Activated gamma-delta T cell (primary cell): Measurements from ENCODE around the gene IGFALS.
"Not testable (repeated sequence)": the region's sequence is repeated elsewhere in the genome, so short reads cannot be mapped to it uniquely, and the experiment has no call there.

Experiments
- DNase-seq: peaks from one replicate; lab custom pipeline; 2025; lab: John Stamatoyannopoulos, UW

Gene IGFALS

DNA sequence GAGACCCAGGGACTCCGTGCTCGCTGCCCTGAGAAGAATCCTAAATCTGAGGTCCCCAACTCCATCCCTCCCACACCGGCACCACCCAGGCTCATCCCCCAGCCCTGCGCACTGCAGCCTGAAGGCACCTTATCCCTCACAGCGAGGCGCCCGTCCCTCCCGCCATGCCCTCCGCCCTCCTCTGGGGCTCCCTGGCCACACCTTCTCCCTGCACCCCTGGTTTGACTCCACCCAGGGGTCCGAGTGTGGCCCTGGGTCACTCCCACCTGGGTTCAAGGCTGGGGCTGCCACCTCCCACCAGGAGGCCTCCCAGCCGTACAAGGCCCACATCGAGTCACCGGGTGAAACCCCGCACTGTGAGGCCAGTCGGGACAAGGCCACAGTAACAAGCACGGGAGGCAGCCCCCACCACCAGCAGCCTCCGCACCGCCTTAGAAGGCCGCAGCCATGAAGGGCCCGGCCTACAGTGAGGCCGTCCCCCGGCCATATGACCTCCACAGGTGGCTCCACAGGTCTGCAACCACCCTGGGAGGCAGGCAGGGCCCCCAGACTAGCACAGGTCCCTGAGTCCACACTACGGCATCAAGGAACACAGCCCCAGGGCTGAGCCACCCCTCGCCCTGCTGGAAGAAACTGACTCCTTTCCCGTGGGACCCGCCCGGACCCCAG lies 24.8 kb upstream of the IGFALS start:
- no peak for DNase-seq

DNA sequence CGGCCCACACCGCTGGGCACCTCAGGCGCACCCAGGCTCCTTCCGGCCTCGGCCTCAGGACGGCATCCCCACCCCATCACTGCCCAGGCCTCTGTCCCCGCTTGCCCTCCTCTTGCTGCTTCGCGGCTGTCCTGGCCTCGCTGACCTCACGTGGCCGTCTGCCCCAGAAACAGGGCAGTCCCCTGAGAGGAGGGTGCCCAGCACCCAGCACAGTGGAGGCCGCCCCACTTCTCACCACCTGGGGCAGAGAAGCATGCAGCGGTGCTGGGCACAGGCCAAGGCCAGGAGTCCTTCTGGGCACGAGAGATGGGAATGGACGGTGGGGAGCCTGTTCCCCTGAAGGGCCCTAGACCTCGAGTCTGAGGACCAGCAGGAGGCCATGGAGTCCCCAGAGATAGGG lies 24.2 kb upstream of the IGFALS start:
- no peak for DNase-seq

DNA sequence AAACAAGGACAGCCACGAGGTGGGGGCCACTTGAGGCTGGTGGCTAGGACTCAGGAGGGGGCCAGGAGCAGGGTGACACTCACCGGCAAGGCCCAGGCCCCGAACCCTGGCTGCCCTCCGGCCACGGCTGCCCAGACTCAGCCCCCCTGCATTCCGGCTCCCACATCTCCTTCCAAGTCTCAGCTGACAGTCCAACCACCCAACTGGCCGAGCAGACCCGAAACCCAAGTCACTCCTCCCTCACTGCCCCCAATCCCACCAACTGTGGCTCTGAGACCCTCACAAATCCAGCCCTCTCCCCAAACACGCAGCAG lies 23.7 kb upstream of the IGFALS start:
- no peak for DNase-seq

DNA sequence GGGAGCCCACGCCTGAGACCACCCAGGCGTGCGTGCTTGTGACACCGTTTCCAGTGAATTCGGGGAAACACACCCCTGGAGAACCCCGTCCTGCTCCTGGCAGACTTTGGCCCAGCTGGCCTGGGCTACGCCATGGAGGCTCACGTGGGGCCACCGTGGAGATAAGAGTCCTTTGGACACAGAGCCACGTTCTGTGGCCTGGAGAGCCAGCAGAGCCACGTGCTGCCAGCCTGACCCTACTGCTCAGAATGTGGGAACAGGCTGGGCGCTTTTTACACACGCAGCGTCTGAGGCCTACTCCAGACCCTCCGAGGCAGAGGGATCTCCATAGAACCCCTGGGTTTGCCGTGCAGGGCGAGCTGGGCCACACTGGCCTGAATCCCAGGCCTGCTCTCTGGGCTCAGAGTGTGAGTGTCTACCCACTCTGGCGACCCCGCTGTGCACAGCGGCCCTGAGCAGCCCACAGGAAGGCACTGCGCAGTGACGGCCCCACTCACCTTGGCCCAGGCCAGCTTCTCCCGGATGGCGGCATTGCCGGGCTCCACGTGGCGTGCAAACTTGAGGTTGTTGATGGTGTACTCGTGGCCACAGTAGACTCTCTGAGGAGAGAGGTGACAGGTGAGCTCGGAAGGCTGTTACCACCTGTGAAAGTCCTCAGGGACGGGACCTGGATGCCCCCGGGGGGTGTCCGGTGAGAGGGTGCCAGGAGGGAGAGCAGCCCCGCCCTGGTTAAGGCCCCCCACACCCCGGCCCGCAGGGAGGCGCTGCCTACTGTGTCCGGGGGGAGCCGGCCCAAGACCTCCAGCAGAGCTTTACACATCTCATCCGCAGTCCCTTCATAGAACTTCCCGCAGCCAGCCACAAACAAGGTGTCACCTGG lies 23.1 kb upstream of the IGFALS start:
- no peak for DNase-seq

DNA sequence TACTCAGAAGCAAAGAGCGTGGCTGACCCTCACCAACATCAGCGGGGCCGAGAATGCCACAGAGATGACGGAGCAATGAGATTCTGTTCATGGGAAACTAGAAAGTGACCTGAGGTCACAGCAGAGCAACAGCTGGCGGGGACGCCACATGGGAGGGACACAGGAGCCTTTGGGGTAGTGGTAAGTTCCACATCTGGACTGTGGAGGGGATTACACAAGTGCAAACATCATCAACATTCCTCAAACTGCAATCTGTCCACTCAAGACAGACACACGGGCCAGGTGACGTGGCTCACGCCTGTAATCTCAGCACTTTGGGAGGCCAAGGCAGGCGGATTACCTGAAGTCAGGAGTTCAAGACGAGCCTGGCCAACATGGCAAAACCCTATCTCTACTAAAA lies 22.0 kb upstream of the IGFALS start:
- no peak for DNase-seq

DNA sequence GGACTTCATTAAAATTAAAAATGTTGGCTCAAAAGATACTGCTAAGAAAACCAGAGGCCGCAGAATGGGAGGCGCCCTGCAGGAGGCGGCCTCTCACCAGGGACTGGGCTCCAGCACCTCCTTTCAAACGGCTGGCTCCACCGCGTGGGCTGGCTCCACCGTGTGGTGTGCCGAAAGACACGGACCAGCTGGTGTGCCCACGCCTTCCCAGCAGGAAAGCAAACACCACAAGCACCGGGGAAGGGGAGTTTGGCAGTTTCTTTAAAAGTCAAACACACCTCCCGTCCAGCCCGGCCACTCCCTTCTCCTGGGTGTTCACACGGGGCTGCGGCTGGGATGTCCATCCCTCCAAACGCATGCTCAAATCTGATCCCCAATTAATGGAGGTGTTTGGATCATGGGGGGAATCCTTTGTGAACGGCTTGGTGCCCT lies 19.2 kb upstream of the IGFALS start:
- DNase-seq = no peak

DNA sequence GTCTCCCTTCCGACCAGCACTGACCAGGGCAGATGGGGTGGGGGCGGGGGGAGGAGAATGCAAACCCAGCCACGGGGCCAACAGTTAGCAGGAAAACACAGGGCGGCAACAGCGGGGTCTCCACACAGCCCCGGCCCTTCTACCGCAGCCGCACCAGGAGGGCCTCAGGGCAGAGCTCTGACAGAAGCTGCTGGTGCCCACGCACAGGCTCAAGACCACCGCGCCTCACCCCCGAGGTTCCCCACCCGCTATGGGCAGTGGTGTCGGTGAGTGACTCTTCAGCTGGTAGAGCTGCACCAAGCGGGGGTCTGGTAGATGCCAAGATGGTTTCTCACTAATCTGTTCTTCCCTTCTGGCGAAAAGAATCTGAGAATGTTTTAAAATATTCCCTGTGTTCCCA lies 17.0 kb upstream of the IGFALS start:
- no peak for DNase-seq

DNA sequence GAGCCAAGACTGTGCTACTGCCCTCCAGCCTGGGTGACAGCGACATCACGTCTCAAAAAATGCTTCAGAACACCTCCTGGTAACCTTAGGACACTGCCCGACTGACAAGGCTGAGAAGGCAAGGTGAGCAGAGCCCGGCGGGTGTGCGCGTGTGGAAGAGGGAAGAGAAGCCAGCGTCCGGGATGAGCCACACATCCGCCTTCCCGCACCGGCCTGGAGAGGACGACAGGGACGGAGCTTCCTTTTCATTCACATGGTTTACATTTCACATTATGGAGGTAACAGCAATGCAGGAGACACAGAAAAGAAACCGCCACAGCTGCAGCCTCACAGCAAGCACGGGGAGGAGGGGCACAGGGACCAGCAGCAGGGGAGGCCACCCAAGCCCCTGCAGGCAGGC lies 16.6 kb upstream of the IGFALS start:
- DNase-seq = no peak

DNA sequence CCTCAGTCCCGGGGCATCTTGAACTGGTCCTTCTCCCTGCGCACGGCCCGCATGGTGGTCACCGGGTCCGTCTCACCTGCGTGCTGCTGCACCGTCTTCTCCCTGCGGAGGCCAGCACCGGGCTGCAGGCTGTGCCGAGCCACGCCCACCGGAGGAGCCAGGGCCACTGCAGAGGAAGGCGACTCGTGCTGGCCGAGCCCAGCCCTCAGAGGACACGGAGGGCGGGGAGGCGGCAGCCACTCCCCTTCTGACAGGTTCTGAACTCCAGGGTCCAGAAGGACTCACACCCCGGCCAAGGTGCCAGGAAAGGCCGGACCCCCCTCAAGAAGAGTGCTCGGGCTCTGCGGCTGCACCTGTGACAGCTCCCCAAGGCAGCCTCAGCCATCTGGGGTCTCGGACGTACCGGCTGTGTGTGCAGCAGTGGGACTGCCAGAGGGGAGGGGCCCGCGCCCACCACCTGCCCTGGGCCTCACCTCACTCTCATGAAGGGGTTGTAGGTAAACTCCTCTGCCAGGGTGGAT lies 15.8 kb upstream of the IGFALS start:
- DNase-seq = no peak

DNA sequence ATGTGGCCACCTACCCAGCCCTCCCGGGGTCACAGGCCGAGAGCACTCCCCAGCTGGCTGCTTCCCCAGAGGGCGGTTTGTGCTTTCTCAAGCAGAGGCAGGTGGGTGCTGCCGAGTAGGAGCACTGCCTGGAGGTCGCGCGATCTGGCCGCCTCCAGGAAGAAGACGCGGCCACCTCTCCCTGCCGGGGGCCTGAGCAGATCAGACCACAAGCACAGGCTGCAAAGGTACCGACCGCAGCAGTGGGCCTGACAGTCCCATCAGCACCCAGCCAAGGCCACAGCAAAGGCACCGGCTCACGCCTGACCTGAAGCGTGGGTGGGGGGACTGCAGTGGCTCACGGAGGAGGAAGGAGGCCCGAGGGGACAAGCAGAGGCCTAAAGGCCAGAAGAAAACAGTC lies 15.2 kb upstream of the IGFALS start:
- no peak for DNase-seq

DNA sequence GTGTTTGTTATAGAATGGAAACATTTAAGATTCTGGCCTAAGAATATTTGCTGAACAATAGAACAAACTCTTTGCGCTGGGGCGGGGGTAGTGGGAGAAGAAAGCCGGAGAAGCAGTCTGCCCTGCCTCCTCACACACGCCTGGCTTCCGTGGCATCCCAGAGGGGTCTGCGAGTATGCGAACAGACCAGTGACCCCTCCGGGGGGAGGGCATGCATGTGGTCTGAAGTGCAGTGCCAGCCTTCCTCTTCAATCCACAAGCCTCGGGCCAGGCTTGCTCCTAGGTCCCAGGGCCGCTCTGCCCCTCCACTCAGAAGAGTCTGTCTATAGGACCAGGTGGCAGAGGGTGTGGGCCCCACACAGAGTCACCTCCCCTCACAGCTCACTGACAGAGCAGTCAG lies 14.1 kb upstream of the IGFALS start:
- no peak for DNase-seq

DNA sequence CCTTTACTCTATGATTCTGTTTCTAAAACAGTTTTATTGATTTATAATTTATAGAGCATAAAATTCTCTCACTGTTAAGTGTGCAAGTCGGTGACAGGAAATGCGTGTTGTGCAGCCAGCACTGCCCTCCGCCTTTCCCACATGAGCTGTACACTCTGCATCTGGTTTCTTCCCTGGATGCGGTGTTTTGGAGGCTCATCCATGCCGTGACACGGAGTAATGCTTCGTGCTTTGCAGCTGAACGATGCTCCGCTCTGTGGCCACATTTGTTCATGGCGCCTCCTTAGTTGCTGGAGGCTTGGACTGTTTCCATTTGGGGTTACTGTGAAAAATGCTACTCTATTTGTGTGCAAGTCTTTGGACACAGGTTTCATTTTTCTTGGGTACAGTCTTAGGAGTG lies 7.2 kb upstream of the IGFALS start:
- no peak for DNase-seq

DNA sequence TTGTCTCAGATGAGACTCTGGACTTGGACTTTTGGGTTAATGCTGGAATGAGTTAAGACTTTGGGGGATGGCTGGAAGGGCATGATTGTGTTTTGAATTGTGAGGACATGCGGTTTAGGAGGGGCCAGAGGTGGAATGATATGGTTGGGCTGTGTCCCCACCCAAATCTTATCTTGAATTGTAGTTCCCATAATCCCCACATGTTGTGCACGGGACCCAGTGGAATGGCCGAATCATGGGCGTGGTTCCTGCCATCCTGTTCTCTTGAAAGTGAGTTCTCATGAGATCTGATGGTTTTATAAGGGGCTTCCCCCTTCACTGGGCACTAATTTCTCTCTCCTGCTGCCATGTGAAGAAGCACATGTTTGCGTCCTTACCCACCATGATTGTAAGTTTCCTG lies 5.8 kb upstream of the IGFALS start:
- DNase-seq = not testable (repeated sequence)

DNA sequence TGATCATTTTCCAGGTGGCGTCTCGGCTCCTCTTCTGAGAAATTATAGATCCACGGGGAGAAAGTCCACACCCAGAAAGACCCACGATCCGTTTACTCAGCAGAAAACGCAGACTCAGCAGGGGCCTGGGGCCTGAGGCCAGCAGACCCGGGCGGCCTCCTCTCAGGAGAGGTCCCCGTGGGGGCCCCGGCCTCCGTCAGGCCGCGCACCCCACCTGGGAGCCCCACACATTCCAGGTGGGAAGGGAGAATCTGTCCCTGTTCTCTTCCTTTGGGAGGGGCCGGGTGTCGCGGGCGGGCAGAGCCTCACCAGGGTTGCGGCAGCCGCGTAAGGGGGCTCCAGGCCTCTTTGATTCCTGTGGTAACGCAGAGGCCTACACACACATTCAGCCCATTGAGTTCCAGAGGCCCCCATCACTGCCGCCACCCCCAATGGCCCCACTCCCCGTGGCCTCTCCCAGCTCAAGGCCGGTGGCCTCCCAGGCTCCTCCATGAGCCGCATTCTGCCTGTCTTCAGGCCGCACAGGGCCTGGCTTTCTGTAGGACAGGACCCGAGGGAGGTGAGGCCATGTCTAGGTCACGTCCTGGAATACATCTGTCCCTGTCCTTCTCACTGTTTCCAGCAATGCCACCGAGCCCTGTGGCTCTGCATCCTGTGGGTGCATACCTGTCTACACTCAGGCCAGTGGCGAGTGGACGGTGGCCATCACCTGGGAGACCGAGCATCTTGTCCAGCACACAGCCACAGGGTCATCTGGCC lies 1.6 kb upstream of the IGFALS start:
- DNase-seq = no peak

DNA sequence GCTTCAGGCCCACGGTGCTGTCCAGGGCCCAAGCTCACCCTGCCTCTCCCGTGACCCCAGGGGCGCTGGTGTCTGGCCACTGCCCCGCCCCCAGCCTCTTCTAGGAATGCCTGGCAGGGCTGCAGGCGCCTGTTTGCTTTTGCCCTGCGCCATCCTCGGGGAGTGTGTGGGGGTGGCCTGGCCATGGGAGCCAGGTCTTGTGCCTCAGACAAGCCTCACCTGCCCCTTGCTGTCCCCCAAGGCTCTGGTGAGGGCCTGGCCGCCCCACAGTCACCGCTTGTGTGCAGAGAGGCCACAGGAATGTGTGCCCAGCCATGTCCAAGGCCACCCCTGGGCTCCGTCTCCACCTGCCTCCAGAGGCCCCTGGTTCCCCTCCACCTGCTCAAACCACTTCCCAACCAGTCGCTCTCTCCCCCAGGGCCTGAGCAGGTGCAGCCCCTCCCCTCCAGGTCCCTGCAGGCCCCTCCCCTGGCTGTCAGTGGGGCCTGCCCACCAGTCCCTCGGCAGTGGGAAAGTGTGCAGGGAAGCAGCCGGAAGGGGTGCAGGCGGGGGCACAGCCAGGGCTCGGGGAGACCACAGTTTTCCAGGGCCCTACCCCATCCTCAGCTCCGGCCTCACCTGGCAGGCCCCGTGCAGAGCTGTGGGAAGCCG lies 841 bp upstream of the IGFALS start:
- DNase-seq = no peak

DNA sequence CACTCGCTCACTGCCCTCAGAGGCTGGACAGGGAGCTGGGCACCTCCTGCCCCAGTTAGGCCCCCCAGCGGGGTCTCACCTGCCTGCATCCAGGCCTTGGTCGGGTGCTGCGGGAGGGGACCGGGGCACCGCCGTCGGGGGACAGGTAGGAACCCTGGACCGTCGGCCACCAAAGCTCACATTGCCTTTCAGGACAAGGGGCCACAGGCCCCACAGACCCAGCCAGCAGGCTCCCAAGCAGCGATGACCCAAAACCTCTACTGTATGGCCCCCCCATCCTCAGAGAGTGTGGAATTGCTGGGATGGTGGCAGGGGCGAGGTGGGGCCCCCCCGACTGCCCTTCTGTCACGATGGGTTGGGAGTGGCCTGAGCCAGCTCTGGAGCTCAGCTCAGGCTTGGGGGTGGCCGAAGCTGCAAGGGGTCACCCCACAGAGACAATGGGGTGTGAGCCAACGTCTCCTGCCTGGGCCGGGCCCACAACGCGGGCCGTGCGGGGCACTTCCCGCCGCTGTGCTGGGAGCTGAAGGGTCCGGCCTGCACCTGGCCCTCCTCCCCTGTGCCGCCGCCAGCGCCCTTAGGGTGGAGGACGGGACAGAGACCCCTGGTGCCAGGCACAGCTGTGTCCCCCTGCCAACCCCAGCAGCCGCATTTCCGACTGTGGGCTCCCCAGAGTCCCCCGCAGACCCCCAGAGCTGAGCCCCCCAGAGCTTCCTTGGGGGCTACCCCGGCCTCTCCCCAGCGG lies 498 bp downstream of the IGFALS start:
- DNase-seq = no peak

DNA sequence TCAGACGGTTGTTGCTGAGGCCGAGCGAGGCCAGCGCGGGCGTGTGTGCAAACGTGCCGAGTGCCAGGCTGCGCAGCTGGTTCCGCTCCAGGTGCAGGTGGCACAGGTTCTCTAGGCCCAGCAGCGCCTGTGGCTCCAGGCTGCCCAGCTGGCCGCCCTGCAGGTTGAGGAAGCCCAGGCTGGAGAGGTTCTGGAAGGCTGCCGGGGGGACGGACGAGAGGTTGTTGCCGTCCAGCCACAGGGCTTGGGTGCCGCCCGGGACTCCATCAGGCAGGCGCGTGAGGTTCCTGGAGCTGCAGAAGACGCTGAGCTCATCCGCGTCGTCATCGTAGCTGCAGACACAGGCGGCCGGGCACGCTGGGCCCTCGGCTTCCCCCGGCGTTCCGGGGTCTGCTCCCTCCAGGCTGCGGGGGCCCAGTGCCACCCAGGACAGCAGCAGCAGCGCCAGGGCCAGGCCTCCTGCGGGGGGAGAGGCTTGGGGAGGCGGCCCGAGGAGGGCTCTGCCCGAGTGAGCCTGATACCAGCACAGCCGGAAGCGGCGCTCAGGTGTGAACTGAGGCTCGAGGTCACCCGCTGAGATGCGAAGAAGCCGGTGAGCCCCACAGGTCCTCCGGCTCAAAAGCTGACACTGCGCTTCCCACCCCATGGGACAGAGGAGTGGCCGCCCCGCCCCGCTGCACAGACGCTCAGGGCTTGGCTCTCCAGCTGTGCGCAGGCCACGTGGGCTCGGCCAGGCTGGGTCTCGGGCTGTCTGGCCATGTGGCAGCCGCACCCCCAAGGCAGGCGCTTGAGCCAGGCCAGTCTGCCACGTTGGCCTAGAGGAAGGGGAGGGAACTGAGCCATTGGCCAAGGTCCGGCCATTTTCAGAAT lies 1.3 kb downstream of the IGFALS start:
- DNase-seq = no peak

DNA sequence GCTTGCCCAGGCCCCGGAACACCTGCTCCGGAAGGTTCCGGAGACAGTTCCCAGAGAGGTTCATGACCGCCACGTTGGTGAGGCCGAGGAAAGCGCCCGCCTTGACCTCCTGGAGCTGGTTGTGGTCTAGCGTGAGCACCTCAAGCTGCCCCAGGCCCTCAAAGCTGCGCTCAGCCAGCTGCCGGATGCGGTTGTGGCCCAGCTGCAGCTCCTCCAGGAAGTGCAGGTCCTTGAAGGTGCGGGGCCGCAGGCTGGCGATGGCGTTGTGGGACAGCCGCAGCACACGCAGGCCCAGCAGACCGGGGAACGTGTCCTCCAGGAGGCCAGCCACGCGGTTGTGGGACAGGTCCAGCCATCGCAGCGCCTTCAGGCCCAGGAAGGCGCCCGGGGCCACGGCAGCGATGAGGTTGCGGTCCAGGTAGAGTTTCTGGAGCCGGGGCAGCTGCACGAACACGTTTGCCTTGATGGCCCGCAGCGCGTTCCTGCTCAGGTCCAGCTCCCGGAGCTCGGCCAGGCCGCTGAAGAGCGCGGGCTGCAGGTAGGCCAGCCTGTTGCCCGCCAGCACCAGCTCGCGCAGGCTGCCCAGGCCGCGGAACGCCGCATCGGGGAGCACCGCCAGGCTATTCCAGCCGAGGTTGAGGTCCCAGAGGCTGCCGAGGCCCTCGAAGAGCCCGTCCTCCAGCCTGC lies 2.1 kb downstream of the IGFALS start:
- no peak for DNase-seq

DNA sequence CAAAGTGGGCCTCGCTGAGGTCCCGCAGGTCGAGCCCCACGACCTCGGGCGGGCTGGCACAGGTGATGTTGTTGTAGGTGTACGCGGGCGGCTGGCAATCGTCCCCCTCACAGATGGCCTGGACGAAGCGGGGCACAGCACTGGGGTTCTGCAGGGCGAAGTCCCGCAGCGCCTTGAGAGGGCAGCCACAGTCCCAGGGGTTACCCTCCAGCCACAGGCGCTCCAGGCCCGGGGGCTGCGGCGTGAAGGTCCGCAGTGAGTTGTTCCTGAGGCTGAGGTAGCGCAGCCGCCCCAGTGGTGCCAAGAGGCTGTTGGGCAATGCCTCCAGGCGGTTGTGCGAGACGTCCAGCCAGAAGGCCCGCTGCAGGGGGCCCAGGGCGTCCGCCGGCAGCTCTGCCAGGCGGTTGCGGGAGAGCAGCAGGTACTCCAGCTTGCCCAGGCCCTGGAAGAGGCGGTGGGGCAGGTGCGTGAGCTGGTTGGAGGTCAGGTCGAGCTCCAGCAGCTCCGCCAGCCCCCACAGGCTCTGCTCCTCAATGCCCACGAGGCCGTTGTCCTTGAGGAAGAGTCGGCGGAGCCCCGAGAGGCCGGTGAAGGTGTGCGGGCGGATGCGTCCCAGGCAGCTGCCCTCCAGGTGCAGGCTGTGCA lies 2.8 kb downstream of the IGFALS start:
- DNase-seq = no peak

DNA sequence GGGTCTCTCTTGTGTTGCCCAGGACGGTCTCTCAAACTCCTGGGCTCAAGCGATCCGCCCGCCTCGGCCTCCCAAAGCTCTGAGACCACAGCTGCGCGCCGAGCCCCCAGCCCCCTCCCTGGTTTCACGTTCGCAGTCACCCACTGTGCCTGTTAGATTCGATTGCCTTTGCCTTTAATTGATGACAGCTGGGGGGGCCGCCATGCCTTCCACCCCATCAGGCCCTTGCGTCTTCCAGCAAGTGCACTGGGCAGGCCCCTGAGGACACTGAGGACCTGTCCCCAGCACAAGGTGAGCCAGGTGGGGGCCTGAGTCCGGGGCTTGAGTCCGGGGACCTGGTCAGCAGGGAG lies 3.3 kb downstream of the IGFALS start:
- no peak for DNase-seq
